ENCODE results near the gene DUSP9. TPM values are rescaled to one million over a fixed set of nuclear protein-coding genes. Genes with fewer than 3 reads are reported as not detected.

DUSP9 gene
- polyA plus RNA-seq, 1 donor (not counting 4 experiments of a cell fraction or from before 2014, with no cell fraction given): 0.47 TPM

DNA sequence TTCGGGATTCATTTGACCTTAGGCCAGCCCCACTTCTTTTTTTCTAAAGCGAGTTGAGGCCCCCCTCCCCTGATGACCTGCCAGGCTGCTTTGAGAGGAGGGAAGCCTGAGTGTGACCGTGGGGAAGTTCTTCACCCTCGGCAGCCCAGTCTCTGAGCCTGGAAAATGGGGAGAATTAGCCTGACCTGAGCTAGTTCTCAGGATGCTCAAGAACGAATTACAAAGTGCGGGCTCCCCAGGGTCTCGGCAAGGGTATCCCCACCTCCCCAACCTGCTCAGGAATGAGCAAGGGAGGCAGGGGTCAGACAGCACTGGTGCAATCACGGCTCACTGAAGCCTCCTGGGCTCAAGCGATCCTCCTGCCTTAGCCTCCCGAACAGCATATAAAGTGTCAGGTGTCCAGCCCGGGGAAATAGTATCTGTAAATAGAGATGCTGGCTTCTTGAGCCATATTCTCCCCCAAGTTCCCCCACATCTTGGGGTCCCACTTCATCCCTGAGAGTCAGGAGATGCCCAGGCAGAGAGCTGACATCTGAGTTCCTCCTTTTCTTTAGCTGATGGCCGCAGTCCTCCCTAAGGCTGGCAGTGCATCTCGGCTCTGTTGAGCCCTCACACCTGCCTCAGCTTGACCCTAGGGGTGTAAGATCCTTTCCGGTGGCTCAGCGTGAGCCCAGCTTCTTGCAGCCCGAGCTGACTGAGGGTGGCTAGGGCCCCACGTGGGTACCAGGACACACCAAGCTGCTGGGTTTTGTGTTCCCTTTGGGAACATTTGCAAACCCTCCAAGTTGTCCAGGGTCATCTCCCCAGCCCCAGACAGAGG is 1.6 kb downstream of the DUSP9 start:
- no peak for TF ChIP-seq EZH2 (IDR thresholded peaks at IDR 0.05; ENCODE audit: low read length)
- TF ChIP-seq, protein P1, sequence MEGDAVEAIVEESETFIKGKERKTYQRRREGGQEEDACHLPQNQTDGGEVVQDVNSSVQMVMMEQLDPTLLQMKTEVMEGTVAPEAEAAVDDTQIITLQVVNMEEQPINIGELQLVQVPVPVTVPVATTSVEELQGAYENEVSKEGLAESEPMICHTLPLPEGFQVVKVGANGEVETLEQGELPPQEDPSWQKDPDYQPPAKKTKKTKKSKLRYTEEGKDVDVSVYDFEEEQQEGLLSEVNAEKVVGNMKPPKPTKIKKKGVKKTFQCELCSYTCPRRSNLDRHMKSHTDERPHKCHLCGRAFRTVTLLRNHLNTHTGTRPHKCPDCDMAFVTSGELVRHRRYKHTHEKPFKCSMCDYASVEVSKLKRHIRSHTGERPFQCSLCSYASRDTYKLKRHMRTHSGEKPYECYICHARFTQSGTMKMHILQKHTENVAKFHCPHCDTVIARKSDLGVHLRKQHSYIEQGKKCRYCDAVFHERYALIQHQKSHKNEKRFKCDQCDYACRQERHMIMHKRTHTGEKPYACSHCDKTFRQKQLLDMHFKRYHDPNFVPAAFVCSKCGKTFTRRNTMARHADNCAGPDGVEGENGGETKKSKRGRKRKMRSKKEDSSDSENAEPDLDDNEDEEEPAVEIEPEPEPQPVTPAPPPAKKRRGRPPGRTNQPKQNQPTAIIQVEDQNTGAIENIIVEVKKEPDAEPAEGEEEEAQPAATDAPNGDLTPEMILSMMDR (optimal IDR thresholded peaks at IDR 0.05 in 1 of 3, IDR thresholded peaks at IDR 0.05 in 1 of 3, conservative IDR thresholded peaks at IDR 0.05 in 1 of 3; ENCODE audit: extremely low read depth in 1 of 3, insufficient read depth in 2 of 3, low read length in 3 of 3): no peak
- FAIRE-seq: no peak
- Histone ChIP-seq H3K9me3 (ENCODE audit: control insufficient read depth, low read depth, low read length) (peaks cover 1% of the 10 kb centered on the region), H3K4me1 (ENCODE audit: control insufficient read depth, extremely low read depth, insufficient read depth, low read length) (peaks cover 7% of the 10 kb centered on the region), H3K9me1 (ENCODE audit: control insufficient read depth, extremely low read depth, insufficient read depth, low read length) (no peaks in the 10 kb centered on the region), H3K36me3 (ENCODE audit: control insufficient read depth in 2 of 2, extremely low read depth in 1 of 2, insufficient read depth in 2 of 2, low read length in 2 of 2) (no peaks in the 10 kb centered on the region), H2AFZ (ENCODE audit: control insufficient read depth, low read length) (no peak overlapping the region), H3K4me2 (ENCODE audit: control insufficient read depth, extremely low read depth, insufficient read depth, low read depth, low read length) (no peak overlapping the region), H3K9ac (ENCODE audit: control insufficient read depth, extremely low read depth, insufficient read depth, low read length) (no peak overlapping the region), H3K27ac (ENCODE audit: control insufficient read depth, insufficient read depth, low read length) (no peak overlapping the region), H4K20me1 (ENCODE audit: control insufficient read depth, extremely low read depth, insufficient read depth, low read length) (no peaks in the 10 kb centered on the region), H3K79me2 (ENCODE audit: control insufficient read depth, insufficient read depth, low read length) (no peaks in the 10 kb centered on the region), H3K27me3 (ENCODE audit: control insufficient read depth, extremely low read depth, insufficient read depth, low read length) (peaks cover 37% of the 10 kb centered on the region), H3K4me3 (ENCODE audit: control insufficient read depth in 2 of 3, extremely low read depth in 1 of 3, insufficient read depth in 2 of 3, low read depth in 1 of 3, low read length in 3 of 3) (no peak overlapping the region)
- dilution Hi-C loops (cut with MboI; ENCODE audit: extremely low pct_ligation_motif_present, low sequenced_read_pairs): no loop called here
- DNase-seq (ENCODE audit: low read depth, low spot score): no peak

DNA sequence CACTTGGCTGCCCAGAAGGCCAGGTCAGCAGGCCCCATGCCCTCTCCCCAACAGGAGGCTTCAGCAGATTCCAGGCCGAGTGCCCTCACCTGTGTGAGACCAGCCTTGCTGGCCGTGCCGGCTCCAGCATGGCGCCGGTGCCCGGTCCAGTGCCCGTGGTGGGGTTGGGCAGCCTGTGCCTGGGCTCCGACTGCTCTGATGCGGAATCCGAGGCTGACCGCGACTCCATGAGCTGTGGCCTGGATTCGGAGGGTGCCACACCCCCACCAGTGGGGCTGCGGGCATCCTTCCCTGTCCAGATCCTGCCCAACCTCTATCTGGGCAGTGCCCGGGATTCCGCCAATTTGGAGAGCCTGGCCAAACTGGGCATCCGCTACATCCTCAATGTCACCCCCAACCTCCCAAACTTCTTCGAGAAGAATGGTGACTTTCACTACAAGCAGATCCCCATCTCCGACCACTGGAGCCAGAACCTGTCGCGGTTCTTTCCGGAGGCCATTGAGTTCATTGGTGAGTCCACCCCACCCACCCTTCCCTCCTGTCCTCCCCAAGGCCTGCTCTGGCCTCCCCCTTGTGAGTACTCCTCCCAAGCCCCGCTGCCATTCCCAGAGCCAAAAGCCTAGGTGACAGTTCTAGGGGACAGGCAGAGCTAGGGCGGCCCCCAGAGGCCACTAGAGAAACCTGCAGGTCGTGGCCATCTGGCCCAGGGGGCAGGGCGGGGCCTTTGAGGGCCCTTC is 2.3 kb downstream of the DUSP9 start:
- H3K27ac ChIP-seq (ENCODE audit: control insufficient read depth, insufficient read depth, low read length): no peak overlapping the region
- no peaks in the 10 kb centered on the region for H4K20me1 ChIP-seq (ENCODE audit: control insufficient read depth, extremely low read depth, insufficient read depth, low read length)
- DNase-seq (ENCODE audit: low read depth, low spot score) (no peak), FAIRE-seq (no peak)
- no peak overlapping the region for H3K4me2 ChIP-seq (ENCODE audit: control insufficient read depth, extremely low read depth, insufficient read depth, low read depth, low read length)
- no peak overlapping the region for H3K4me3 ChIP-seq (ENCODE audit: control insufficient read depth in 2 of 3, extremely low read depth in 1 of 3, insufficient read depth in 2 of 3, low read depth in 1 of 3, low read length in 3 of 3)
- H3K9ac ChIP-seq (ENCODE audit: control insufficient read depth, extremely low read depth, insufficient read depth, low read length): no peak overlapping the region
- no peaks in the 10 kb centered on the region for H3K9me1 ChIP-seq (ENCODE audit: control insufficient read depth, extremely low read depth, insufficient read depth, low read length)
- peaks cover 1% of the 10 kb centered on the region for H3K9me3 ChIP-seq (ENCODE audit: control insufficient read depth, low read depth, low read length)
- H3K36me3 ChIP-seq (ENCODE audit: control insufficient read depth in 2 of 2, extremely low read depth in 1 of 2, insufficient read depth in 2 of 2, low read length in 2 of 2): no peaks in the 10 kb centered on the region
- H3K27me3 ChIP-seq (ENCODE audit: control insufficient read depth, extremely low read depth, insufficient read depth, low read length): peaks cover 33% of the 10 kb centered on the region
- dilution Hi-C loops (cut with MboI; ENCODE audit: extremely low pct_ligation_motif_present, low sequenced_read_pairs): no loop called here
- H3K79me2 ChIP-seq (ENCODE audit: control insufficient read depth, insufficient read depth, low read length): no peaks in the 10 kb centered on the region
- peaks cover 7% of the 10 kb centered on the region for H3K4me1 ChIP-seq (ENCODE audit: control insufficient read depth, extremely low read depth, insufficient read depth, low read length)
- TF ChIP-seq, protein P1 (optimal IDR thresholded peaks at IDR 0.05 in 1 of 3, IDR thresholded peaks at IDR 0.05 in 1 of 3, conservative IDR thresholded peaks at IDR 0.05 in 1 of 3; ENCODE audit: extremely low read depth in 1 of 3, insufficient read depth in 2 of 3, low read length in 3 of 3): peak in 2 of 3 experiments; percentile 22 to 24
- no peak for TF ChIP-seq EZH2 (IDR thresholded peaks at IDR 0.05; ENCODE audit: low read length)
- no peak overlapping the region for H2AFZ ChIP-seq (ENCODE audit: control insufficient read depth, low read length)

All from keratinocyte (primary cell).